EH (cell line): ENCODE data around the gene IFNA8.
"Not testable (repeated sequence)": the region's sequence is repeated elsewhere in the genome, so short reads cannot be mapped to it uniquely, and the experiment has no call there.

Experiments used
- DNase-seq: peaks from one replicate; pipeline ENCODE4 v3.0.0-alpha.2; 2015; ENCODE audit warnings: low read depth

IFNA8 gene

DNA sequence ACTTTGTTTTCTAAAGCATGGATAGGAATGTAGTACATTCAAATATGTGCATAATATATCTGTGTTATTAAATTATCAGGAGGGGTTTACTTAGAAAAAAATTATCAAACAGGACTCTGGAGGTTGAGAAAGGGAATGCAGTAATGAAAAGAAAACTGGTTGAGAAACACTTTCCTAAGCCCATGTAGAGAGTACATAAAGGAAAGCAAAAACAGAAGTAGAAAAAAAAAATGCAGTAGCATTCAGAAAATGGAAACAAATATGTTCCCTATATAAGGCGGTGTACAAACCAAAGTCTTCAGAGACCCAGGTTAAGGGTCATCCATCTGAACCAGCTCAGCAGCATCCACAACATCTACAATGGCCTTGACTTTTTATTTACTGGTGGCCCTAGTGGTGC lies at the start of gene IFNA8:
Gene IFNA8 (plus strand): TSS at position 301 of the 400 bp plus-strand sequence. CDS start 60 bp downstream, at position 361.
- no peak for DNase-seq

- DNase-seq: no peak
These were observed 46.6 kb upstream of the IFNA8 start for GRCh38 chr9:21362287-21362686.

- not testable (repeated sequence) for DNase-seq
These were observed 41.7 kb upstream of the IFNA8 start for GRCh38 chr9:21367169-21367568.

DNA sequence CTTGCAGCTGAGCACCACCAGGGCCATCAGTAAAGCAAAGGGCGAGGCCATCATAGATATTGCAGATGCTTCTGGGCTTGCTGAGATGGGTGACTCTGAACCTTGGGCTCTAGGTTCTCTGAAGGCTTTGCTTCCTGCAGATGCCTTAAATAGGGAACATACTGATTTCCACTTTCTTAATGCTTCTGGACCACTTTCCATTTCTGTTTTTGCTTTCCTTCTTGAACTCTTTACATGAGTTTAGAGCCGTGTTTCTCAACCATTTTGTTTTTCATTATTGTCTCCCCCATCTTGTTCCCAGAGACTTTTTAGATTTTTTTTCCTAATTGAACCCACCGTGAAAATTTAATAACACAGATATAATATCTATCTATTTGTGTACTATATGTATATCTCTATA lies 41.0 kb upstream of the IFNA8 start, which contains the start of gene IFNA13:
Gene IFNA13 (minus strand): TSS at position 101 of the 400 bp plus-strand sequence. CDS start 47 bp downstream, at position 54.
- DNase-seq: no peak

GRCh38 chr9:21371467-21371866 lies 37.5 kb upstream of the IFNA8 start:
- not testable (repeated sequence) for DNase-seq

- DNase-seq: no peak
These were observed 27.2 kb upstream of the IFNA8 start for GRCh38 chr9:21381448-21382339.

- no peak for DNase-seq
These were observed 25.3 kb upstream of the IFNA8 start for GRCh38 chr9:21383627-21384026.

GRCh38 chr9:21385131-21385670 lies 23.7 kb upstream of the IFNA8 start, which contains the start of gene IFNA2:
TSS of gene IFNA2 (minus strand) at chr9:21385398. CDS start at chr9:21385329, 69 bp downstream.
- no peak for DNase-seq

DNA sequence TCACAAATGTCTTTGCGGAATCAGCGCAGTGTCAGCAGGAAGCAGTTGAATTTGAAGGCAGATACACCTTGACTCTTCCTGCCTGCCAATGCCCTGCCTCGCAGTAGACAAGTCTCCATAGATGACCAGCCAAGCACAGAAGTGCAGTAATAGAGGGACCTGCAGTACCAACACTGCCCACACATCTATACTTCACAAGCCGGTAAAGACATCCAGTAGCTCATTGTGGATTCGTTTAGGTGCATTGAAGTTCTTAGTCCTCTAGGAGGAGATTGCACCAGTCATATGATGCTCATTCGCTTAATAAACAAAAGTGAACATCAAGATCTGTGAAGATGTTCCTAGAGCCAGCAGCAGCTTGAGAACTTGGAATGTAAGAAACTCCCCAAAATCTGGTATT lies 16.6 kb upstream of the IFNA8 start:
- peak; percentile 8 for DNase-seq

DNA sequence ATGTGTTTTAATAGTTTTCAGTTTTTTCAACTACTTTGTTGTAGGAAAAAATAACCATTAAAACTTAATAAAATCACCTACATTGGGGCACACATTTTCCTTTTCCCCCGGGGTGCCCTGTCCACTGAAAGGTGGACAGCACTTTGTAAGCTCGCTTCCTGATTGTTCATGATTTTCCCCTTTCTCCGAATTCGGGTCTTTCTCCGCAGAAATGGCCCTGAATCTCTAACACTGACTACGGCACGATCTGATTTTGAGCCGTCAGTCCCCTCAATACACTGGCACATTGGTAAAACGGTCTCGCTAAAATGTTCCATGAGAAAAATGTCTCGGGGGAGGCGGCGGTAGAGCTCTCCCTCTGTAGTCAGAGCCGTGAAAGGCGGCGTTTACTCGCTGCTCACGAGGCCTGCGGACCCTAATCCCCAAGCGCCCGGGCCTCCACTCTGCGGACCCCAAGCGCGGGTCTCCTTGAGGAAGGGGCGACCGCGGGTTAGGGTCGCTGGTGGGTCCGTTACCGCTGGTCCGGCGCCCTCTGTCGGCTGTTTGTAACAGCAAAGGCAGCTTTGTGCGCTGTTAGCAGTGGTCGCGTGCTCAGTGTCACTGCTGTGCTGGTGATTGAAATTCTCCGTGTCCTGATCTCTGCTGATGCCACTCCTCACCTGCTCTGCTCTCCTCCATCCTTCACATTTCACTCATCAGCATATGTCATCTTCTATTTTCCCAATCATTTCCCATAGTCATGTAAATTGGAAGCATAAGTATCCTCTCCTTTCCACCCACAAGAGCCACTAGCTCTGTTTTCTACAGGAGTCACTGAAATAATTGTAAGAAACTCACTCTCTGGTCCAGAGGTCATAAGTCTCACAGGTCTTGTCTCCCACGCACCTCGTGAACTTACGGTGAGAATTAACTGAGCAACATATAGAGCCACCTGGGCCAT lies 12.9 kb upstream of the IFNA8 start:
- DNase-seq: peak; percentile 34

DNA sequence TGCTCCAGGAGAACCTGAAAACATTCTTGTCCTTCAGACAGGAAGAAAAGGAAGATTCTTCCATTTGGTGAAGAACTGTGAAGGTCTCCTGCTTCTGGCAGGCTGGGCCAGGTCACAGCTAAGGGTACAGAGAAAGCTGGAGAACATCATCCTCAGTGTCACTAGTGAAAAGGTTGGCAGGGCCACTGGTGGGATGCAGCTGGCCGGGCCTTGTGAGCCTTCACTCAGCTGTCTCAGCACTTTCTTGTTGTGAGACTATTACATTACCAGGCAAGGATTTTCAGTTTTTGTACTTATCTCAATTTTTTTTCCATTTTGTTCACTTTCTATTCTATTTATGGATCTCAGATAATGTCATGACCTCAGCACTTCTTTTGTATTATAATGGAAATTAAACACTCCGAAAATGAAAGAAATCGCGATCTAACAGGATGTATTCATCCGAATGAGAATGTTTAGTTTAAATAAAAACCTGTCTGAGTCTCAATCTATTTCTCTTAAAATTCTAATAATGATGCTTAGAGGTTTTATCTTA lies 9.9 kb upstream of the IFNA8 start:
- DNase-seq: no peak

- DNase-seq: no peak
These were observed 9.0 kb upstream of the IFNA8 start for GRCh38 chr9:21399956-21400355.

GRCh38 chr9:21402386-21403251 lies 6.3 kb upstream of the IFNA8 start:
- DNase-seq: no peak

DNA sequence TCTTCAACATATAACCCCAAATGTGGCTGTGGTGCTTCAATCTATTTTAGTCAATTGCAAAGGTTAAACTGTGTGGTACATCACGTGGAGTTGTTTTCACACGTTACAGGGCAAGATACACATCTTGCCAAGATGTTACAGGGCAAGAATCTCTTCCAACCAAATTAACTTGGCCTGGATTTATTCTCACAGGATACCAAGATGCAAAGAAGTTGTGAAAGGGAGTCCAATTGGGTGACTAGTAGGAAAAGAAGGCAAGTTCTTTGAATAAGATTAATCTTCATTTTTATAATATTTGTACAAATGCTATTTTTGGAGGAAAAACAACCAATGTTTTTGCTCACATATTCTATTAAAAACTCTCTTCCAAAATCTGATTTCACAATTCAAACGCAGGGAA lies 4.8 kb upstream of the IFNA8 start:
- DNase-seq: no peak

DNA sequence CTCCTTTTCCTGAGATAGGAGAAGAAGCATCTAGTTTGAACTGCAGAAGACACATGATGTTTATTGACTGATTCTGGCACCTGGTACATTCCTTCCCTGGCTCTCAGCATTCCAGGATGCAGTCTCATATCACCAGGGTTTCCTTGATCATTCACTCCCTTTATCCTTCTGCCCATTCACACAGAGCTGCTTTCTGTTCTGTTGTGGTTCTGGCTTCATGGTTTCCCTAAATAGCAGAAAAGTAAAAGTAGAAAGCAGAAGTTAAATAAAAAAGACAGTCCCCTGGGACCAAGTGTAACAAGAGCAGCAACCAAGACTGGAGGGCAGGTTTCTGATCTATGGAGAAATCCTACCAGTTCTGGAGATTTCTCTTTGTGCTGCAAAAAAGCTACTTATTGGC lies 3.2 kb downstream of the IFNA8 start:
- no peak for DNase-seq

DNA sequence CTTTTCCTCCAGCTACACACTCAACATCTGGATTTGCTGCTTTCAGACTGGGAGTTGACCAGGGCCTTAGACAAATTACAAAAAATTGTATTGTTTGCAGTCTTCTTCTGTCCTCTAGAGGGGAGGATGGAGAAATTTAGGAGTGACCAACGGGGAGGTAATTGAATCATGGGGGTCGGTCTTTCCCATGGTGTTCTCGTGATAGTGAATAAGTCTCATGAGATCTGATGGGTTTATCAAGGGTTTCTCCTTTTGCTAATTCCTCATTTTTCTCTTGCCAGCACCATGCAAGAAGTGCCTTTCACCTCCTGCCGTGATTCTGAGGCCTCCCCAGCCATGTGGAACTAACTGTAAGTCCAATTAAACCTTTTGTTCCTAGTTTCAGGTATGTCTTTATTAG lies 4.2 kb downstream of the IFNA8 start:
- DNase-seq: no peak

GRCh38 chr9:21413624-21414023 lies 4.7 kb downstream of the IFNA8 start:
- no peak for DNase-seq

DNA sequence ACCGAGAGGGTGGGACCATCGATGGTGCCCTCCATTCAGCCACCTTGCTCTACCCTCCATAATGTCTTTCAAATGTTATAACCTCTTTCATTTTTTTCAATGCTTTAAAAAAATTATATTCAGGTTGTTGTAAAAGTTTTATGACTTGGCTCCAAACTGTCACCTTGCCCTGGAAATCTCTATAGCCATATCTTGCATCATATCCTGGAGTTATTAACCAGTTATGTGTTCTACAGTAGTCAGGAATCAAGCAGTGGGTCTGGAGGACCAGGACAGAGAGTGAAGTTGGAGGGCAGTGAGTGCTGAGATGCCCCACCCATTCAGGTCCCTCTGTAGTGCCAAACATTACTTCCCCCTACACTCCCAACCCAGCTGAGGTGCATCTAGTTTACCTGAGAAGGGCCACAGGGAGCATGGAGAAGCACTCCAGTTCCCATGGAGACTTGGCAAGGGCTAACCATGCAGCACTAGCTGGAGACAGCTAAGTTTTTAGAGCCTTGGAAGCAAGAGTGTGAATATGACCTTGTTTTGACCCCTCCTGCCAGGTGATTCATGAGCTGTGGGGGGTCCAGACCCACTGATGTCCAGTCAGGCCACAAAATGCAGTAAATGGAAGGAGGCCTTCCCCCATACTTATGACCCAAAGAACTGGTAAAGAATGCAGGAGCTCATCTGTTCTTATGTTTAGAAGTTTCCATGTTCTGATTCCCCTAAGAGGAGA lies 5.5 kb downstream of the IFNA8 start:
- DNase-seq: no peak

DNA sequence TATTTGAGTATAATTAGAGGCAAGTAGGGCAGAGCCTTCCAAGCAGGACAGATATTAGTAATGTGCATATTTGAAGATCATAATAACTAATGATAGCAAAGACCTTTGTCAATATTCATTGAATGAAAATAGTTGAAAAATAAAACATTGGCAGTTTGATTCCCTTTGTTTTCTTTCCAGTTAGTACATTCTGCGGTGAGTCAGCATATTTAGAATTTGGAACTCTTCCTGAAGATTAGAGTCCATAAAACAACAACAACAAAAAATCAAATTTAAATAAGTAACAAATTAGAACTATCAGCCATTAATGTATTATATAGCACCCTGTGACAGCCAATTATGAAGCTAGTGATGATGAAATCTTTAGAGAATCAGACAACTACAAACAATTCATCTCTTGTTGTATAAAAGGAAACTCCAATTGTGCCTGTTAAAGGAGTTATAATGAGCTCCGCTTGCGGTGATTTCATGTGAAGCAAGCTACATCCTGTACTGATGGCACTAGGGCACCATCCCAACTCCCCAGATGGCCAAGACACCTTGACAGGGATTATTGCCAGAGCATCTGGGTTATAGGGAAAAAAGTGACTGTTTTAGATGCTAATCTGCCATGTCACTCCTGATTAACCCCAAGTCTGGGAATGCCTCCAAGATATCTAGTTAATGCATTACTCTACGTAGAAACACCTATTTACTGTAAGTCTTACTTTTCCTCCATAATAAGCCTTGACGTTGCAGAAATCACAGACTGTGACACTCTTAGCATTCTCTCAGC lies 6.8 kb downstream of the IFNA8 start:
- no peak for DNase-seq

- no peak for DNase-seq
These were observed 19.3 kb downstream of the IFNA8 start for GRCh38 chr9:21428235-21428634.
